A673 (cell line): ENCODE results near the gene NXT1. TPM values are rescaled to one million over a fixed set of nuclear protein-coding genes. Genes with fewer than 3 reads are reported as not detected.

Experiments
- BruUV-seq: library from RNA; stranded (reverse); fragments of 400-500 nt; replicated peaks from 2 replicates; lab custom pipeline; 2021; lab: Mats Ljungman, UMichigan
- CTCF ChIA-PET: fragments of 300-600 bp; sonication (Branson Sonifier 250); formaldehyde crosslinking; loops from one replicate; lab custom pipeline; 2022; ENCODE audit warnings: antibody characterized with exemption; lab: Charles Lee
- POLR2A ChIA-PET: fragments of 300-600 bp; sonication (Branson Sonifier 250); formaldehyde crosslinking; loops from one replicate; lab custom pipeline; 2022; ENCODE audit warnings: antibody characterized with exemption; ENCODE audit not compliant: low non-redundant PET; lab: Charles Lee
- DNase-seq: peaks from one replicate; pipeline ENCODE4 v3.0.0-alpha.2; 2015; ENCODE audit warnings: low spot score
- H3K27ac ChIP-seq: fragments of 200-600 bp; sonication (generic); 2 replicates; pipeline ENCODE4 v1.5.1; 2016; ENCODE audit warnings: mixed run types, low read depth, mild to moderate bottlenecking, mixed read lengths, antibody characterized with exemption, low read length; ENCODE audit not compliant: poor library complexity, severe bottlenecking
- H3K27me3 ChIP-seq: fragments of 200-600 bp; sonication (generic); replicated peaks from 2 replicates; pipeline ENCODE4 v1.6.1; 2017; ENCODE audit warnings: mixed run types, low read depth, mild to moderate bottlenecking, mixed read lengths, antibody characterized with exemption, low read length; ENCODE audit not compliant: insufficient read depth, poor library complexity
- H3K36me3 ChIP-seq: fragments of 200-600 bp; sonication (generic); 2 replicates; pipeline ENCODE4 v1.6.1; 2016; ENCODE audit warnings: mixed run types, mild to moderate bottlenecking, mixed read lengths, antibody characterized with exemption, low read length; ENCODE audit not compliant: insufficient read depth, poor library complexity, severe bottlenecking
- H3K4me1 ChIP-seq: fragments of 200-600 bp; sonication (generic); 2 replicates; pipeline ENCODE4 v1.6.1; 2017; ENCODE audit warnings: mixed run types, mild to moderate bottlenecking, mixed read lengths, antibody characterized with exemption, low read length; ENCODE audit not compliant: insufficient read depth, poor library complexity, severe bottlenecking
- H3K4me3 ChIP-seq: fragments of 200-600 bp; sonication (generic); 2 replicates; pipeline ENCODE4 v1.5.1; 2016; ENCODE audit warnings: low read depth, mixed run types, mild to moderate bottlenecking, mixed read lengths, low read length; ENCODE audit not compliant: poor library complexity, severe bottlenecking
- H3K9me3 ChIP-seq: fragments of 200-600 bp; sonication (generic); 2 replicates; pipeline ENCODE4 v1.6.1; 2016; ENCODE audit warnings: mixed run types, low read depth, mild to moderate bottlenecking, mixed read lengths, antibody characterized with exemption, low read length; ENCODE audit not compliant: poor library complexity, severe bottlenecking
- CTCF ChIP-seq: fragments of 300-800, 200-600 bp; sonication (generic); conservative IDR thresholded peaks from 2 replicates; pipeline ENCODE4 v1.5.1; 2017; ENCODE audit warnings: low read depth, mild to moderate bottlenecking, antibody characterized with exemption, low read length, moderate library complexity, mixed read lengths
- EZH2 ChIP-seq: fragments of 200-600 bp; sonication (generic); IDR thresholded peaks from 2 replicates; pipeline ENCODE4 v1.6.1; 2017; ENCODE audit warnings: borderline replicate concordance, low read depth, mild to moderate bottlenecking, mixed read lengths, antibody characterized with exemption, low read length; ENCODE audit not compliant: poor library complexity, severe bottlenecking
- intact Hi-C: fragments of 100-400 bp; cut with micrococcal nuclease; formaldehyde crosslinking; loops from one replicate; pipeline ENCODE4 v1.10.0; 2022; ENCODE audit not compliant: unreplicated experiment
- total RNA-seq: library from RNA; stranded (reverse); gene quantifications from 2 replicates; pipeline ENCODE4 v1.2.3, GENCODE V29; 2021

The NXT1 gene
- total RNA-seq, 1 experiment from 2014 or later: 34.4 TPM

GRCh38 chr20:23343590-23343989, 7.0 kb upstream of the NXT1 start:
- CTCF ChIA-PET: no interaction called here
- H3K27me3 ChIP-seq: no peaks in the 10 kb centered on the region
- H3K4me3 ChIP-seq: no peak overlapping the region
- intact Hi-C loops: loop anchor here (5.0 to 10.0 kb wide), 2 partner anchors 289 to 1011 kb away; no protein-coding TSS in a partner anchor
- H3K9me3 ChIP-seq: no peaks in the 10 kb centered on the region
- POLR2A ChIA-PET: no interaction called here
- BruUV-seq: no TSS peak
- H3K36me3 ChIP-seq: no peaks in the 10 kb centered on the region
- no peak for DNase-seq
- H3K27ac ChIP-seq: no peak overlapping the region
- H3K4me1 ChIP-seq: no peaks in the 10 kb centered on the region
- TF ChIP-seq EZH2 (no peak), CTCF (no peak)

- H3K4me1 ChIP-seq: peaks cover 3% of the 10 kb centered on the region
- H3K4me3 ChIP-seq: no peak overlapping the region
- H3K27me3 ChIP-seq: no peaks in the 10 kb centered on the region
- ChIA-PET CTCF (interaction anchor here (0.6 kb wide), 1 partner anchor 1729 kb away, joined by 4 read pairs; no protein-coding TSS in a partner anchor), POLR2A (no interaction called here)
- no peaks in the 10 kb centered on the region for H3K36me3 ChIP-seq
- H3K9me3 ChIP-seq: no peaks in the 10 kb centered on the region
- H3K27ac ChIP-seq: no peak overlapping the region
- DNase-seq: no peak
- intact Hi-C loops: loop anchor here (5.0 to 10.0 kb wide), 2 partner anchors 290 to 1012 kb away; no protein-coding TSS in a partner anchor
- no TSS peak for BruUV-seq
- TF ChIP-seq EZH2: no peak
- no peak for TF ChIP-seq CTCF
These were observed 6.3 kb upstream of the NXT1 start for GRCh38 chr20:23344336-23344735.

- H3K27ac ChIP-seq: no peak overlapping the region
- no peak overlapping the region for H3K4me3 ChIP-seq
- intact Hi-C loops: loop anchor here (10.0 kb wide), 1 partner anchor 291 kb away; no protein-coding TSS in a partner anchor
- ChIA-PET POLR2A (no interaction called here), CTCF (no interaction called here)
- BruUV-seq: no TSS peak
- DNase-seq: no peak
- TF ChIP-seq CTCF (no peak), EZH2 (no peak)
- peaks cover 4% of the 10 kb centered on the region for H3K4me1 ChIP-seq
- no peaks in the 10 kb centered on the region for H3K36me3 ChIP-seq
- no peaks in the 10 kb centered on the region for H3K9me3 ChIP-seq
- no peaks in the 10 kb centered on the region for H3K27me3 ChIP-seq
These were observed 4.6 kb upstream of the NXT1 start for GRCh38 chr20:23346002-23346401.
